HG03571 (cell line): ENCODE data around the gene RNF186.

Experiments used
- ATAC-seq: cut with Tn5 transposase; IDR thresholded peaks from one replicate; pipeline ENCODE4 v1.9.1; 2021; ENCODE audit not compliant: unreplicated experiment

The RNF186 gene

GRCh38 chr1:19768353-19769210 lies 46.5 kb downstream of the RNF186 start:
- ATAC-seq = no peak

GRCh38 chr1:19765623-19766022 lies 49.5 kb downstream of the RNF186 start:
- ATAC-seq = no peak

GRCh38 chr1:19764848-19765247 lies 50.2 kb downstream of the RNF186 start:
- no peak for ATAC-seq
